Neuron (in vitro differentiated cells): ENCODE measurements around the gene ZNF316.
"Not testable (repeated sequence)": the region's sequence is repeated elsewhere in the genome, so short reads cannot be mapped to it uniquely, and the experiment has no call there.

Source experiments
- H2AFZ ChIP-seq: one replicate; pipeline ENCODE4 v1.6.1; 2013; ENCODE audit warnings: low read depth, mild to moderate bottlenecking, inconsistent platforms, low read length, moderate library complexity
- H3K27me3 ChIP-seq: one replicate; pipeline ENCODE4 v1.6.1; 2013; ENCODE audit warnings: low read length; ENCODE audit not compliant: insufficient read depth
- H3K36me3 ChIP-seq: one replicate; pipeline ENCODE4 v1.6.1; 2013; ENCODE audit warnings: low read length; ENCODE audit not compliant: insufficient read depth
- H3K4me1 ChIP-seq: one replicate; pipeline ENCODE4 v1.6.1; 2013; ENCODE audit warnings: low read length; ENCODE audit not compliant: insufficient read depth
- H3K4me3 ChIP-seq: 2 replicates; pipeline ENCODE4 v1.5.1; 2013; ENCODE audit warnings: mild to moderate bottlenecking, low read length, moderate library complexity
- H3K9me3 ChIP-seq: one replicate; pipeline ENCODE4 v1.6.1; 2013; ENCODE audit warnings: low read length

Gene ZNF316

GRCh38 chr7:6654113-6654841, 17.2 kb downstream of the ZNF316 start:
- H3K36me3 ChIP-seq, result peaks cover 57% of the 10 kb centered on the region
- H3K27me3 ChIP-seq, result no peaks in the 10 kb centered on the region
- no peak overlapping the region for H3K4me3 ChIP-seq
- no peak overlapping the region for H2AFZ ChIP-seq
- no peaks in the 10 kb centered on the region for H3K4me1 ChIP-seq
- peaks cover 64% of the 10 kb centered on the region for H3K9me3 ChIP-seq

- no peak overlapping the region for H3K4me3 ChIP-seq
- H2AFZ ChIP-seq, result no peak overlapping the region
- H3K36me3 ChIP-seq, result peaks cover 49% of the 10 kb centered on the region
- peaks cover 57% of the 10 kb centered on the region for H3K9me3 ChIP-seq
- H3K27me3 ChIP-seq, result no peaks in the 10 kb centered on the region
- H3K4me1 ChIP-seq, result no peaks in the 10 kb centered on the region
Measured at GRCh38 chr7:6654842-6655610, 17.9 kb downstream of the ZNF316 start.

DNA sequence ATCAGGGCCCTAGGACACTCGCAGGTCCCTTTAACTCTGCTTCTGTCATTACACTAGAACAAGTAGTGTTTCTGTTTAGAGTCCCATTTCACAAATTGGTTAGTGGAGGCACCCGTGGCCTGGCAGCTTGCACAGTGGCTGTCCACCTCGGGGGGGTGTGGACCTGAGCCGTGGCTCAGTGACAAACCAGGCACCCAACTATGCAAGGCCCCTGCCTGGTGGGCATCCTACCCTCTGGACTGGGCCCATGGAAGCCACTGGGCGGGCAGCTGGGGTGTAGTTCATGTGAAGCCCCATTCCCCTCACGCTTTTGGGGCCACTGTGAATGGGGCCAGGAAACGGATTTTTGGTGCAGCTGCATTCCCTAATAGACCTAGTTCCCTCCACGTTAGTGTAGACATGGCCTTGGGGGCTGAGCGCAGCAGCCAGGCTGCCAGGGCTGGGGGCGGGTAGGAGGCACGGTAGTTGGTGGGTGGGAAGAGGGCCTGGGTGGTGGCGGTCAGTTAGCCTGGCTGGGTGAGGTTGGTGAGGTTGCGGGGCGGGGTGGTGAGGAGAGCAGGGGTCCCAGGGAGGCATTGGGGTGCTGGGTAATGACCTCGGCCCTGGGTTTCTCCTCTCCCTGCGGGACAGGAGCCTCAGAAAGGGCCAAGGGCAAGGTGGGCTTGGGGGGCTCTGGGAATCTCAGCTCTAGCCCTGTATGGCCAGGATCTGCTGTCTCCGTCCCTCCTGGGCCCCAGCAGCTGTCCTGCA, 18.7 kb downstream of the ZNF316 start:
- no peak overlapping the region for H3K4me3 ChIP-seq
- H3K27me3 ChIP-seq, result no peaks in the 10 kb centered on the region
- H2AFZ ChIP-seq, result no peak overlapping the region
- H3K4me1 ChIP-seq, result no peaks in the 10 kb centered on the region
- peaks cover 41% of the 10 kb centered on the region for H3K36me3 ChIP-seq
- H3K9me3 ChIP-seq, result peaks cover 49% of the 10 kb centered on the region

GRCh38 chr7:6656413-6656812, 19.3 kb downstream of the ZNF316 start:
- peaks cover 38% of the 10 kb centered on the region for H3K36me3 ChIP-seq
- H2AFZ ChIP-seq, result no peak overlapping the region
- no peaks in the 10 kb centered on the region for H3K4me1 ChIP-seq
- H3K9me3 ChIP-seq, result peaks cover 45% of the 10 kb centered on the region
- no peaks in the 10 kb centered on the region for H3K27me3 ChIP-seq
- H3K4me3 ChIP-seq, result no peak overlapping the region

GRCh38 chr7:6658618-6659345, 21.7 kb downstream of the ZNF316 start:
- peaks cover 18% of the 10 kb centered on the region for H3K36me3 ChIP-seq
- H3K4me3 ChIP-seq, result no peak overlapping the region
- H3K27me3 ChIP-seq, result no peaks in the 10 kb centered on the region
- no peak overlapping the region for H2AFZ ChIP-seq
- no peaks in the 10 kb centered on the region for H3K4me1 ChIP-seq
- H3K9me3 ChIP-seq, result peaks cover 24% of the 10 kb centered on the region

- not testable (repeated sequence) for H3K36me3 ChIP-seq, H3K27me3 ChIP-seq, H3K4me1 ChIP-seq, H2AFZ ChIP-seq, H3K4me3 ChIP-seq
- H3K9me3 ChIP-seq, result peaks cover 22% of the 10 kb centered on the region
Measured at GRCh38 chr7:6670851-6671250, 33.7 kb downstream of the ZNF316 start.

- Histone ChIP-seq H3K36me3 (no peaks in the 10 kb centered on the region), H3K9me3 (peaks cover 42% of the 10 kb centered on the region), H3K4me1 (no peaks in the 10 kb centered on the region), H3K4me3 (no peak overlapping the region), H2AFZ (no peak overlapping the region), H3K27me3 (no peaks in the 10 kb centered on the region)
Measured at GRCh38 chr7:6675807-6676405, 38.8 kb downstream of the ZNF316 start.

- peaks cover 49% of the 10 kb centered on the region for H3K9me3 ChIP-seq
- no peaks in the 10 kb centered on the region for H3K4me1 ChIP-seq
- H3K36me3 ChIP-seq, result peaks cover 3% of the 10 kb centered on the region
- no peak overlapping the region for H3K4me3 ChIP-seq
- no peak overlapping the region for H2AFZ ChIP-seq
- H3K27me3 ChIP-seq, result no peaks in the 10 kb centered on the region
Measured at GRCh38 chr7:6680146-6680545, 43.0 kb downstream of the ZNF316 start.

- Histone ChIP-seq H3K4me3 (no peak overlapping the region), H3K36me3 (peaks cover 97% of the 10 kb centered on the region), H2AFZ (no peak overlapping the region), H3K9me3 (peaks cover 95% of the 10 kb centered on the region), H3K4me1 (no peaks in the 10 kb centered on the region), H3K27me3 (no peaks in the 10 kb centered on the region)
Measured at GRCh38 chr7:6691103-6691502, 54.0 kb downstream of the ZNF316 start.

GRCh38 chr7:6691609-6692106, 54.5 kb downstream of the ZNF316 start:
- Histone ChIP-seq H3K36me3 (peaks cover 98% of the 10 kb centered on the region), H2AFZ (no peak overlapping the region), H3K27me3 (no peaks in the 10 kb centered on the region), H3K4me1 (no peaks in the 10 kb centered on the region), H3K9me3 (peaks cover 96% of the 10 kb centered on the region), H3K4me3 (no peak overlapping the region)

GRCh38 chr7:6700793-6701192, 63.7 kb downstream of the ZNF316 start:
- H3K4me1 ChIP-seq, result peaks cover 4% of the 10 kb centered on the region
- H3K9me3 ChIP-seq, result peaks cover 77% of the 10 kb centered on the region
- no peak overlapping the region for H3K4me3 ChIP-seq
- peaks cover 79% of the 10 kb centered on the region for H3K36me3 ChIP-seq
- H3K27me3 ChIP-seq, result no peaks in the 10 kb centered on the region
- no peak overlapping the region for H2AFZ ChIP-seq

- H3K4me3 ChIP-seq, result no peak overlapping the region
- H3K9me3 ChIP-seq, result peaks cover 67% of the 10 kb centered on the region
- peaks cover 68% of the 10 kb centered on the region for H3K36me3 ChIP-seq
- no peak overlapping the region for H2AFZ ChIP-seq
- H3K4me1 ChIP-seq, result peaks cover 4% of the 10 kb centered on the region
- H3K27me3 ChIP-seq, result no peaks in the 10 kb centered on the region
Measured at GRCh38 chr7:6701860-6702259, 64.7 kb downstream of the ZNF316 start.
